Activated gamma-delta T cell treated with anti-CD3 and anti-CD28 coated beads, Interleukin-2, amount 50 U/mL, for 16 hours (primary cell): ENCODE data around the gene DNAJA3.
A peak's percentile ranks its signal among the peaks of the same experiment; 100 is the strongest.

Experiments
- DNase-seq: peaks from one replicate; pipeline ENCODE4 v3.0.0-alpha.2; 2020; ENCODE audit warnings: low read depth

The DNAJA3 gene

GRCh38 chr16:4433914-4434787 is 8.5 kb downstream of the DNAJA3 start:
- no peak for DNase-seq

- DNase-seq, result no peak
Measured at GRCh38 chr16:4435337-4436067, 9.8 kb downstream of the DNAJA3 start.

GRCh38 chr16:4437366-4437765 is 11.7 kb downstream of the DNAJA3 start:
- DNase-seq, result no peak

GRCh38 chr16:4442371-4442770 is 16.7 kb downstream of the DNAJA3 start:
- DNase-seq, result no peak

GRCh38 chr16:4443271-4443670 is 17.6 kb downstream of the DNAJA3 start:
- DNase-seq, result no peak

GRCh38 chr16:4443986-4444385 is 18.3 kb downstream of the DNAJA3 start:
- DNase-seq, result no peak

- DNase-seq, result no peak
Measured at GRCh38 chr16:4450430-4450829, 24.8 kb downstream of the DNAJA3 start.

GRCh38 chr16:4450931-4451519 is 25.4 kb downstream of the DNAJA3 start:
- no peak for DNase-seq

- no peak for DNase-seq
Measured at GRCh38 chr16:4452674-4453073, 27.0 kb downstream of the DNAJA3 start.

GRCh38 chr16:4454623-4455022 is 29.0 kb downstream of the DNAJA3 start:
- DNase-seq, result no peak

GRCh38 chr16:4455081-4455480 is 29.4 kb downstream of the DNAJA3 start:
- DNase-seq, result no peak

- no peak for DNase-seq
Measured at GRCh38 chr16:4455951-4456350, 30.3 kb downstream of the DNAJA3 start.

GRCh38 chr16:4460936-4461249 is 35.2 kb downstream of the DNAJA3 start:
- no peak for DNase-seq

GRCh38 chr16:4461250-4462085 is 35.8 kb downstream of the DNAJA3 start:
- DNase-seq, result no peak

GRCh38 chr16:4463522-4464163 is 38.0 kb downstream of the DNAJA3 start:
- no peak for DNase-seq

- DNase-seq, result peak; percentile 55
Measured at GRCh38 chr16:4465977-4466779, 40.5 kb downstream of the DNAJA3 start.

- no peak for DNase-seq
Measured at GRCh38 chr16:4467916-4468315, 42.2 kb downstream of the DNAJA3 start.

GRCh38 chr16:4468972-4469371 is 43.3 kb downstream of the DNAJA3 start:
- DNase-seq, result no peak

GRCh38 chr16:4471869-4472268 is 46.2 kb downstream of the DNAJA3 start:
- DNase-seq, result no peak

- DNase-seq, result no peak
Measured at GRCh38 chr16:4472880-4473279, 47.2 kb downstream of the DNAJA3 start.
